Activated T-helper 17 cell treated with anti-CD3 and anti-CD28 coated beads, Interleukin-2, amount 50 U/mL, for 72 hours (primary cell): Measurements from ENCODE around the gene ARG2. TPM values are rescaled to one million over a fixed set of nuclear protein-coding genes. Genes with fewer than 3 reads are reported as not detected.
"Not testable (repeated sequence)": the region's sequence is repeated elsewhere in the genome, so short reads cannot be mapped to it uniquely, and the experiment has no call there.

Source experiments
- ATAC-seq: fragments of 150-1000 bp; cut with Tn5 transposase; replicated peaks from 2 replicates; pipeline ENCODE4 v1.10.0; 2021; ENCODE audit warnings: mild to moderate bottlenecking, moderate library complexity
- H3K27ac Mint-ChIP-seq: one replicate; pipeline ENCODE4 v1.8.0; 2022; ENCODE audit warnings: mixed read lengths
- H3K27me3 Mint-ChIP-seq: one replicate; pipeline ENCODE4 v1.8.0; 2022; ENCODE audit warnings: mixed read lengths
- H3K36me3 Mint-ChIP-seq: one replicate; pipeline ENCODE4 v1.8.0; 2022; ENCODE audit warnings: low read depth, mild to moderate bottlenecking, mixed read lengths
- H3K4me1 Mint-ChIP-seq: one replicate; pipeline ENCODE4 v1.8.0; 2022; ENCODE audit warnings: mixed read lengths
- H3K4me3 Mint-ChIP-seq: one replicate; pipeline ENCODE4 v1.8.0; 2022; ENCODE audit warnings: mild to moderate bottlenecking, mixed read lengths
- H3K9me3 Mint-ChIP-seq: one replicate; pipeline ENCODE4 v1.8.0; 2022; ENCODE audit warnings: mixed read lengths
- total RNA-seq, 2 donors: library from RNA; stranded (reverse); gene quantifications; one replicate each; pipeline ENCODE4 v1.2.3, GENCODE V29; 2022

The ARG2 gene
- total RNA-seq, 2 donors from 2014 or later, result 14.3 to 64.7 TPM

DNA sequence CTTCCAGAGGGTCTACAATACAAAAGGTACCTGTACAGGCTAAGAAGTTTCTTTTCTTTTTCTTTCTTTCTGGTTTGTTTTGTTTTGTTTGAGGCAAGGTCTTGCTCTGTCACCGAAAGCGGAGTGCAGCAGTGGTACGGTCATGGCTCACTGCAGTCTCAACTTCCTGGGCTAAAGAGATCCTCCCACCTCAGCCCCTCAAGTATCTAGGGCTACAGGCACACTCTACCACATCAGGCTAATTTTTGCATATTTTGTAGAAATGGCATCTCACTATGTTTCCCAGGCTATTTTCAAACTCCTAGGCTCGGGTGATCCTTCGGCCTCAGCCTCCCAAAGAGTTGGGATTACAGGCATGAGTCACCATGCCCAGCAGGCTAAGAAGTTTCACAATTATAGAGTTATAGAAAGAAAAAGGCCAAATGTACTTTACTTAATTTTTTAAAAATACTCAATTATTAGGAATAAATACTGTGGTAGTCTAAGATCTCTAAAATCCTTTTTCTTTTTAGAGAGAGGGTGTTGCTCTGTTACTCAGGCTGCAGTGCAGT, 16.6 kb upstream of the ARG2 start:
- ATAC-seq, result no peak
- no peaks in the 10 kb centered on the region for H3K27me3 Mint-ChIP-seq
- peaks cover 15% of the 10 kb centered on the region for H3K4me1 Mint-ChIP-seq
- H3K27ac Mint-ChIP-seq, result no peak overlapping the region
- no peaks in the 10 kb centered on the region for H3K9me3 Mint-ChIP-seq
- H3K36me3 Mint-ChIP-seq, result no peaks in the 10 kb centered on the region
- H3K4me3 Mint-ChIP-seq, result no peak overlapping the region

DNA sequence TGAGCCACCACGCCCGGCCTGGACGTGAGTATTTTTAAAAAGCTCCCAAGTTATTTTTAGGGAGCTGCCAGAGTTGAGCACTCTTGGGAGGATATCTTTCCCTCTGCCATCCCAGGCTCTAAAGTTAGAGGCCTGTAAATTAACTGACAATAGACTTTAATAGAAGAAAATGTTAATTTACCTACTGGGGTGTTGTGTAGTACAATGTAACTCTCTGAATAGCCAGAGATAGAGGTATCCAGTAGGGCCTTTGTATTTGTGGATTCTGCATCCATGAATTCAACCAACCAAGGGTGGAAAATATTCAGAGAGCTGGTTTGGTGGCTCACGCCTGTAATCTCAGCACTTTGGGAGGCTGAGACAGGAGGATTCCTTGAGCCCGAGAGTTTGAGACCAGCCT, 12.1 kb upstream of the ARG2 start:
- Mint-ChIP-seq H3K27me3 (peaks cover 6% of the 10 kb centered on the region), H3K4me1 (no peaks in the 10 kb centered on the region), H3K4me3 (no peak overlapping the region), H3K27ac (no peak overlapping the region), H3K36me3 (no peaks in the 10 kb centered on the region), H3K9me3 (no peaks in the 10 kb centered on the region)
- no peak for ATAC-seq

DNA sequence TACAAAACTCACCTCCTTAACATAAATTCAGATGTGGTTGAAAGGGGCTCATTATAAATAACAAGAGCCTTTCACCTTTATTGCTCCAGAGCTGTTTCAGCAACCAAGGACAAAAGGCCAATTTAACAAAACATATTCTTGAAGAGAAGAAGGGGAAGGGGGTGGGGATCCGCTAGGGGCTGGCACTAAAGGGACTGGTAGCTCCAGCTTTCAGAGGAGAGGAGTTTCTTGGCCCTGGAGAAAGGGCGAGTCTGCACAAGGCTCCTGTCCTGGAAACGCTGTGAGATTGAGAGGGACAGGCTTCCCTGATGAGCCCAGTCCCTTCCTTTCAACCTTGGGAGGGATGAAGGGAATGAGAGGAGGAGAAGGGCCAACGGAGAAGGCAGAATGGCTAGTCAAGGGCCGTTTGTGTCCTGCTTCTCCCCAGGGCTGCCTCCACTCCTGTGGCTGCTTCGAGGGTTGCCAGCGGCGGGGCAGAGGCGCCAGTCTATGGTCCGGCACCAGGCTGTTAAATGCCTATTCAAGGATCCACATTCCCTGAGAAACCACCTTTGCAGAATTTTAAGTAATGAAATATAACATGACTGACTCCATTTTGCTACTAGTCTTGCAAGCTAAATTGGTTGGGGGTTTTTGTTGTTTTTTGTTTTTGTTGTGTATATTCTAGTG, 9.9 kb upstream of the ARG2 start:
- Mint-ChIP-seq H3K27me3 (peaks cover 6% of the 10 kb centered on the region), H3K4me1 (no peaks in the 10 kb centered on the region), H3K4me3 (no peak overlapping the region), H3K9me3 (no peaks in the 10 kb centered on the region), H3K36me3 (no peaks in the 10 kb centered on the region), H3K27ac (no peak overlapping the region)
- ATAC-seq, result no peak

DNA sequence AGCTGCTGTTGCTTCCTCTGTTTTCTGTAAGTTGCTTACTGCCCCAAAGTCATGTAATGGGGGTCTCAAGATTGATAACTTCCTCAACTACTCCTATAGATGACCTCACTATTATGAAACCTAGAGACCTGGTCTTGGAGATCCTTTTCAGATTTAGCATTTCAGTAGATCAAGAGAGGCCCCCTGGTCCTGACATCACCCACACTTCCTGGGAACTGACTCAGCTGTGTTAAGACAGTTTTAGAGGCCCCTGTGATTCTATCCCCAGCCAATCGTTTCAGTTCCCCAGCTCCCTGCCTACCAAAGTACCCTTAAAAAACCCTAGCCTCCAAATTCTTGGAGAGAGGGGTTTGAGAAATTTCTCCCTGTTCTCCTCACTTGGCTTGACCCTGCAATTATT, 9.2 kb upstream of the ARG2 start:
- no peak for ATAC-seq
- Mint-ChIP-seq H3K4me3 (no peak overlapping the region), H3K4me1 (no peaks in the 10 kb centered on the region), H3K27me3 (peaks cover 6% of the 10 kb centered on the region), H3K27ac (no peak overlapping the region), H3K36me3 (no peaks in the 10 kb centered on the region), H3K9me3 (no peaks in the 10 kb centered on the region)

DNA sequence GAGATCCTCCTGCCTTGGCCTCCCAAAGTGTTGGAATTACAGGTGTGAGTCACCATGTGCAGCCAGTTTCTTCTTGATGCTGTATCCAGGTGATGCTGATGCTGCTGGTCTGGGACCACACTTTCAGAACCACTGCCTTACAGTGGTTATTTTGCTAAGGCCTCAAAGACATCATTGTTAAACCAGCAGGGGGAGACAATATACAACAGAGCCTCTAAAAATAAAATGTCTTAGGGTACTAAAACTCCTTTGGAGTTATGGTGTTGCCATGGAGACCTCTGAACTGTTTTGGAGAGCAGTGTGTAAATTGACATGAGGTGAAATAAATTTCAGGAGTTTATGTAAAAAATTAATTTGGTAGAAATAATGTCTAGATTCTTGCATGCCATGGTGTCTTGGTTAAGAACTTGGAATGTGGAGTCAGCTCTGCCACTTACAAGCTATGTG, 1.1 kb upstream of the ARG2 start:
- Mint-ChIP-seq H3K27me3 (no peaks in the 10 kb centered on the region), H3K4me3 (peak overlapping the region; percentile 90), H3K27ac (peak overlapping the region; percentile 92), H3K9me3 (no peaks in the 10 kb centered on the region), H3K4me1 (peaks cover 4% of the 10 kb centered on the region), H3K36me3 (peaks cover 35% of the 10 kb centered on the region)
- peak; percentile 38 for ATAC-seq

DNA sequence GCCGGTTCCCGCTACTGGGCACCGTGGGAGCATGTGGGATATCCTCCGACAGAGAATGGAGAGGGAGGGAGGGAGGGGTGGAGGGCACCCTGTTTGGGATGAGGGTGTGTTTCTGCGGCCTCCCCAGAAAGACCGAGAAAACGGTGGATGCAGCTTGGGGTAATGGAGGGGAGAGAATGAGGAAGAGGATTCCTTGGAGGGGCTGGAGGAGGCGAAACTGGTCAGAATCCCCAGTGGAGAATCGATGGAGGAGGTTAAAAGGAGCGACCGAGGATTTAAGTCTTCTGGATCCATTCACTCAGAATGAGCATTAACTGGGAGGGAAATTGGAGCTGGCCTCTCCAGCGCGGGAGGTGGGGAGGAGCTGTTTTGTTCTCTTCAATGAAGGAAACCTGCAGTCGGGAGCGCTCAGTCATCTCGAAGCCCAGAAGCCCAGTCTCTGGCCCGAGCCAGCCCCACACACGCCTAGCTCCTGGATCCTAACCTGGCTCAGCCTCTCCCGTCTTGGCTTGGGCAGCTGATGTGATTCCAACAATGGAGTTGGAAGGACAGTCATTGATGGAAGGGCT, 581 bp downstream of the ARG2 start:
- peak overlapping the region; percentile 92 for H3K27ac Mint-ChIP-seq
- no peak for ATAC-seq

DNA sequence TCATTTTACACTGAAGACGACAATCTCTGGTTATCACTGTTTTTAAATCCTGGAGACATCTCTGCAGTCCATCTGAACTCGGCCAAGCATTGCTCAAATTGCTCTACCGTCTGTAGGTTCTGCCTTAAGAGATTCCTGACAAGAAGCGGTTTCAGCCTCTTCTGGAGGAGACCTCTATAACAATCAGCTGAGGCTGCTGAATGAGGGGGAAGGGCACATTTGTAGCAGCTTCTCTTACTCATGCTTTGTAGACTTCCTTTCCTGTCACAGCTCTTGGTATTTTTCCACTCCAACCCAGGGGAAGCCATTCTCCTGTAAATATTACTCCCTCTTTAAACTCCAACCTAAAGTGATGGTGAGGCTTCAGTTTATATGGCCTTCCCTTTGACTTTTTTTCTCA, 3.0 kb downstream of the ARG2 start:
- H3K9me3 Mint-ChIP-seq, result no peaks in the 10 kb centered on the region
- H3K27me3 Mint-ChIP-seq, result peaks cover 4% of the 10 kb centered on the region
- H3K36me3 Mint-ChIP-seq, result peaks cover 41% of the 10 kb centered on the region
- H3K4me3 Mint-ChIP-seq, result peak overlapping the region; percentile 31
- peak overlapping the region; percentile 81 for H3K27ac Mint-ChIP-seq
- ATAC-seq, result no peak
- H3K4me1 Mint-ChIP-seq, result peaks cover 4% of the 10 kb centered on the region

More for the DNA sequence above, 581 bp downstream of the ARG2 start:
- peaks cover 4% of the 10 kb centered on the region for H3K27me3 Mint-ChIP-seq
- H3K4me1 Mint-ChIP-seq, result peaks cover 4% of the 10 kb centered on the region
- no peaks in the 10 kb centered on the region for H3K9me3 Mint-ChIP-seq
- peaks cover 41% of the 10 kb centered on the region for H3K36me3 Mint-ChIP-seq
- H3K4me3 Mint-ChIP-seq, result peak overlapping the region; percentile 90

DNA sequence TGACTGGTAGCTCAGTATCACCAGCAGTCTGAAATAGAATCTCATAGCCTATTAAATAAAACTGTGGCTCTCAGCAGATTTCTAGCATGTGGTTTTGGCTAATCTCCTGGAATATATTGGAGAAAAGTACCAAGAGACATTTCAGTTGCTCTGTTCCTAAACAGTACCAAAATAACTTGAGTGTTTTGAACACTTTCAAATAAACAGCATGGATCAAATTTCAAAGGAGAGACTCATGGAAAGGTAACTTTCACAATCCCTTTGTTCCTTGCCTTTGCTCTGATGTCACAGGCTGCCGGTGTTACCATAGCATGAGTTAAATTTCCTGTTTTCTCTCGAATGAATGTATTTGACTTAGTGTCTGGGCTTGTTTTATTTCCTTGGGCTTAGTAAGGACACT, 3.4 kb downstream of the ARG2 start:
- H3K36me3 Mint-ChIP-seq, result peaks cover 41% of the 10 kb centered on the region

DNA sequence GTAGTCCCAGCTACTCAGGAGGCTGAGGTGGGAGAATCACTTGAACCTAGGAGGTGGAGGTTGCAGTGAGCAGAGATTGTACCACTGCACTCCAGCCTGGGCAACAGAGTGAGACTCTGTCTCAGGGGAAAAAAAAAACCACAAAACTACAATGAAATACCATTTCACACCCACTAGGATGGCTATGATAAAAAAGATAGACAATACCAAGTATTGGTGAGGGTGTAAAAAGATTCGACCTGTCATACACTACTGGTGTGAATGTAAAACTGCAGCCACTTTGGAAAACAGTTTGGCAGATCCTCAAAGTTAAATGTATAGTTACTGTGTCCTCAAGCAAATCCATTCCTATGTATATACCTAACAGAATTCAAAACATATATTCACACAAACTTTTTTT, 6.4 kb downstream of the ARG2 start:
- peak; percentile 33 for ATAC-seq
- peaks cover 23% of the 10 kb centered on the region for H3K36me3 Mint-ChIP-seq
- not testable (repeated sequence) for H3K4me1 Mint-ChIP-seq

More for the DNA sequence above, 3.4 kb downstream of the ARG2 start:
- Mint-ChIP-seq H3K27me3 (peaks cover 4% of the 10 kb centered on the region), H3K4me1 (peaks cover 4% of the 10 kb centered on the region), H3K4me3 (peak overlapping the region; percentile 31), H3K27ac (peak overlapping the region; percentile 81), H3K9me3 (no peaks in the 10 kb centered on the region)
- no peak for ATAC-seq

DNA sequence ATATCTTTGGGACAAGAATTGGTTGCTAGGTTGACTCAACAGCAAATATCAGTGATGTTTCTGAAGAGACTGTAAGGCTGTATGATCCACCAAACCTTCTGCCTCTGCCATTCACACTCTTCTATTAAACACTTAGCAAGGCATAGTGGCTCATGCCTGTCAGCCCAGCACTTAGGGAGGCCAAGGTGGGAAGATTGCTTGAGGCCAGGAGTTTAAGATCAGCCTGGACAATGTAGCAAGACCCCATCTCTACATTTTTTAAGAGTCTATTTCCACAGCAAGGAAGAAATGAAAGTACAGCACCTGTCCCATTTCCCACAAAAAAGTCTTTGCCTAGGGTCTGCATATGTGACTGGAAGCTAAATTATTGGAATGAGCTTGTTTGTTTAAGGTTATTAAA, 7.8 kb downstream of the ARG2 start:
- Mint-ChIP-seq H3K36me3 (peaks cover 13% of the 10 kb centered on the region), H3K27ac (no peak overlapping the region), H3K9me3 (no peaks in the 10 kb centered on the region), H3K4me1 (no peaks in the 10 kb centered on the region), H3K27me3 (peaks cover 4% of the 10 kb centered on the region), H3K4me3 (no peak overlapping the region)
- no peak for ATAC-seq

More for the DNA sequence above, 6.4 kb downstream of the ARG2 start:
- not testable (repeated sequence) for H3K27ac Mint-ChIP-seq, H3K4me3 Mint-ChIP-seq, H3K27me3 Mint-ChIP-seq, H3K9me3 Mint-ChIP-seq

DNA sequence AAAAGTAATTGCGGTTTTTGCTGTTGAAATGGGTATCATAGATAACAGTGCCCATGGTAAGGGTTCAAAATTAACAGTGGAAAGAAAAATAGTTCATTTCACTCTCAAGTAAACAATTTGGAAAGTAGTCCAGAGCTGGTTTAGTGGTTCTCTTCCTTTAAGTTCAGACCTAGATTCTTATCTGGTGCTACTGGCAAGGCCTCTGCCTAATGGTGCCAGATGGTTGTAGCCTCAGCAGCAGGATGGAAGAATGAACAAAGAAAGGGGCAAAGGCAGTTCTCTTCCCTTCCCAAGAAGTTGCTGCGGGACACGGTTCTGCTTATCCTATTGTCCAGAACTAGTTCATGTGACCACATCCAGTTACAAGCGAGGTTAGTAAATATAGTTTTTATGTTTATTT, 10.5 kb downstream of the ARG2 start:
- no peaks in the 10 kb centered on the region for H3K27me3 Mint-ChIP-seq
- no peaks in the 10 kb centered on the region for H3K4me1 Mint-ChIP-seq
- no peak overlapping the region for H3K27ac Mint-ChIP-seq
- ATAC-seq, result no peak
- peaks cover 7% of the 10 kb centered on the region for H3K36me3 Mint-ChIP-seq
- no peaks in the 10 kb centered on the region for H3K9me3 Mint-ChIP-seq
- H3K4me3 Mint-ChIP-seq, result no peak overlapping the region

DNA sequence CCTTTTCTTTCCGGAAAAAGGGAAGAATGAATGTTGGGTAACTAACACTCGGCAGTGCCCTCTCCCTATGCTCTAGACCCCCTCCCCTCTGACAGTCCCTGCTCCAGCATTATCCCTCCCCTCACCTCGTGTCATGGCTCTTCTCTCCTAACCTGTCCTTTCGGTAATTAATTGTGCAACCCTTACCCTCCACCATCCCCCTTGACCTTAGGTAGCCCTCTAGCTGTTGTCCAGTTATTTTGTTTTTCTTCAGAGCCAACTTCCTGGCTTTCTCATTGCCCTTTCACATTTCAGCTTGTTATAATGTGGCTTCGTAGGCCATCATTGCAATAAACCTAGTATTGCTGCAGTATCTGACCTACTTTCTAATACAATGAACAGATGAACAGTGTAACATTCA, 11.2 kb downstream of the ARG2 start:
- H3K36me3 Mint-ChIP-seq, result peaks cover 9% of the 10 kb centered on the region
- H3K27ac Mint-ChIP-seq, result no peak overlapping the region
- no peak for ATAC-seq
- no peak overlapping the region for H3K4me3 Mint-ChIP-seq
- no peaks in the 10 kb centered on the region for H3K9me3 Mint-ChIP-seq
- H3K27me3 Mint-ChIP-seq, result no peaks in the 10 kb centered on the region
- no peaks in the 10 kb centered on the region for H3K4me1 Mint-ChIP-seq

DNA sequence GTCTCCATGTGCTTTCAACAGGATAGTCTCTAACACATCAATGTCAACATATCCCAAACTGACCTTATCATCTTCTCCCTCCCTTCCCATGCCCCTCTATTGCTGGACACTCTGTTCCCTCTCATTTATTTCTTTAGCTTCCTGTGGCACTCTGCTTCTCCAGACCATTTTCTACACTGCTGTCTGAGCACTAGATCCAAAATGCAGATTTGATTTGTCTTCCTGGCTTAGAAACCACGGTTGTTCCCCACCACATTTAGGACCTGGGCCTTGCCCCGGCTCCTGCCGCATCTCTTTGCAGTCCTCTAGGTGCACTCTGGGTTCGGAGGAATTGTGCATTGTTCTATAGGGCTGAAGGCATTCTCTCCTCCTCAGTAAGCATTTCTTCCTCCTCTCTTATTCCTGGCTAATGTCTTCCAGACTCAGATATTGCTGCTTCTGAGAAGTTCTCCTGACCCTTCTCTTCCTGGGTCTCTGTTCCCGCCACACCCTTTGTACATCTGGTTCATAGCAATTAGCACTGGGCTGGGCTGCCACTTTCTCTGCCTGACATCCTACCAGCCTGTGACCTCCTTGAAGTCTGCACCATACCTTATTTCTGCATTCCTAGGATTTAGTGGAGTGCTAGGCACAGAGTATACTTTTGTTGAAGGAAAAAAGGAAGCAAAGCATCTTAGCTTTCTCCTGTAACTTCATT, 13.9 kb downstream of the ARG2 start:
- no peaks in the 10 kb centered on the region for H3K27me3 Mint-ChIP-seq
- no peaks in the 10 kb centered on the region for H3K4me1 Mint-ChIP-seq
- H3K36me3 Mint-ChIP-seq, result peaks cover 16% of the 10 kb centered on the region
- no peak overlapping the region for H3K27ac Mint-ChIP-seq
- H3K9me3 Mint-ChIP-seq, result no peaks in the 10 kb centered on the region
- H3K4me3 Mint-ChIP-seq, result no peak overlapping the region
- ATAC-seq, result no peak

DNA sequence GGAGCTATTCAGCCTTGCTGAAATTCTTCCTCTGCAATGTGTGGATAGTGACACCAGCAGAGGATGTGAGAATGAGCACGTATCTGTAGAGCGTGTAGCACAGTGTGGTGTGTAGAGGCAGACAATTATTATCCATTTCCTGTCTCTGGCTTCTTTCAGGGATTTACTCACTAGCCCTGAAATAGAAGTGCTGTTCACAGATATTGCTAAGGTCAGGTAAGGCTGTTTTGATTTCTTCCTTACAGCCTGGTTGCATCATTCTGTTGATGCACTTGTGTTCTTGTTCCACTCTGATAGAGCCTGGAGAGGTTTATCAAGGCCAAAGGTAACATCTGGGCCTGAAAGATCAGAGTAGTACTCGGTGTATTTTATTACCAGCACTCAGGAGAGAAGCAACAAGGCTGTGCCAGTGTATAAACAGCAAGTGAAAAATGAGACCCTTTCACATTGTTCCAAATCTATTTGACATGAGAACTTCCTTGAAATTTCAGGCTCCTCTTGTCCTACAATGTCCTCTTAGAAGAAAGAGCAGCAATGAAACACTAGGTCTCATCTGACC, 16.7 kb downstream of the ARG2 start:
- H3K27ac Mint-ChIP-seq, result peak overlapping the region; percentile 82
- H3K27me3 Mint-ChIP-seq, result no peaks in the 10 kb centered on the region
- no peaks in the 10 kb centered on the region for H3K9me3 Mint-ChIP-seq
- ATAC-seq, result peak; percentile 95
- no peaks in the 10 kb centered on the region for H3K4me1 Mint-ChIP-seq
- H3K36me3 Mint-ChIP-seq, result peaks cover 16% of the 10 kb centered on the region
- H3K4me3 Mint-ChIP-seq, result peak overlapping the region; percentile 28
